ENCODE results near the gene DDX3Y. TPM values are rescaled to one million over a fixed set of nuclear protein-coding genes. Genes with fewer than 3 reads are reported as not detected.

Gene DDX3Y
- total RNA-seq, 4 donors from 2014 or later, result 0.26 to 75.0 (median 39.4) TPM; not detected in 1

Other genes starting within 250 kb of the DDX3Y start
- gene USP9Y, start 203.6 kb upstream of the DDX3Y start, total RNA-seq, result 10 to 100 TPM in 2 of 4 donors, under 1 TPM in 2; 0.06 to 31.7 (median 10.7) TPM